K562 (cell line): Measurements from ENCODE around the gene PXN. TPM values are rescaled to one million over a fixed set of nuclear protein-coding genes. Genes with fewer than 3 reads are reported as not detected.

Source experiments
- ARID3A ChIP-seq: IDR thresholded peaks from 2 replicates; pipeline ENCODE4 v1.6.1; 2012; ENCODE audit warnings: low read depth, low read length, improper control_type of control experiment, borderline replicate concordance
- CREB3L1 ChIP-seq: fragments of 450-650 bp; IDR thresholded peaks from 2 replicates; pipeline ENCODE4 v1.6.1; 2014; ENCODE audit warnings: low read depth, mild to moderate bottlenecking, moderate library complexity, borderline replicate concordance
- FOXA3 ChIP-seq, 2 experiments: fragments of 450-650 bp in 1 of 2; sonication (generic) in 1 of 2; formaldehyde crosslinking; IDR thresholded peaks in 1 of 2; conservative IDR thresholded peaks in 1 of 2; 2 replicates each; pipeline versions ENCODE4 v1.4.0 to v1.8.0; 2020 to 2022; ENCODE audit warnings: mild to moderate bottlenecking in 2 of 2, missing genetic modification reagents in 1 of 2
- NEUROD1 ChIP-seq: fragments of 150-350 bp; IDR thresholded peaks from 2 replicates; pipeline ENCODE4 v1.6.1; 2014; ENCODE audit warnings: borderline replicate concordance, low read length, low read depth; ENCODE audit not compliant: partially characterized antibody
- NFIC ChIP-seq: fragments of 450-650 bp; IDR thresholded peaks from 2 replicates; pipeline ENCODE4 v1.6.1; 2017; ENCODE audit warnings: mild to moderate bottlenecking, inconsistent platforms
- NKRF ChIP-seq: fragments of 450-650 bp; IDR thresholded peaks from 2 replicates; pipeline ENCODE4 v1.6.1; 2016; ENCODE audit warnings: borderline replicate concordance
- NONO ChIP-seq, 2 experiments: fragments of 200-400 bp in 1 of 2; fragments of 450-650 bp in 1 of 2; formaldehyde crosslinking in 1 of 2; IDR thresholded peaks; 2 replicates each; pipeline ENCODE4 v1.6.1; 2017; ENCODE audit warnings: low read depth in 2 of 2, mild to moderate bottlenecking in 2 of 2, moderate library complexity in 2 of 2, low read length in 1 of 2
- NR1H2 ChIP-seq: sonication (generic); formaldehyde crosslinking; IDR thresholded peaks from 2 replicates; pipeline ENCODE4 v1.4.0; 2020; ENCODE audit warnings: mild to moderate bottlenecking, missing genetic modification reagents
- POLR2AphosphoS2 ChIP-seq: IDR thresholded peaks from 2 replicates; pipeline ENCODE4 v1.6.1; 2012; ENCODE audit warnings: low read length, improper control_type of control experiment
- SMARCA4 ChIP-seq: fragments of 450-650 bp; IDR thresholded peaks from 2 replicates; pipeline ENCODE4 v1.6.1; 2016
- SMARCA5 ChIP-seq: fragments of 450-650 bp; IDR thresholded peaks from 2 replicates; pipeline ENCODE4 v1.6.1; 2016
- TOE1 ChIP-seq, 2 experiments: fragments of 450-650 bp in 1 of 2; sonication (generic) in 1 of 2; formaldehyde crosslinking in 1 of 2; IDR thresholded peaks; 2 replicates each; pipeline versions ENCODE4 v1.7.1 to v1.8.0; 2016 to 2022; ENCODE audit warnings: borderline replicate concordance in 2 of 2, mild to moderate bottlenecking in 2 of 2, antibody characterized with exemption in 1 of 2, inconsistent platforms in 1 of 2, low read depth in 1 of 2, missing genetic modification reagents in 1 of 2, moderate library complexity in 1 of 2
- TSHZ1 ChIP-seq: fragments of 250-450 bp; sonication (Bioruptor Pico); IDR thresholded peaks from 2 replicates; pipeline ENCODE4 v1.4.0; 2020; ENCODE audit warnings: mild to moderate bottlenecking, moderate library complexity
- USF1 ChIP-seq: sonication (generic); formaldehyde crosslinking; IDR thresholded peaks from 2 replicates; pipeline ENCODE4 v1.9.0; 2022; ENCODE audit warnings: mild to moderate bottlenecking, missing genetic modification reagents
- ZNF668 ChIP-seq: fragments of 250-450 bp; sonication (Bioruptor Pico); IDR thresholded peaks from 2 replicates; pipeline ENCODE4 v1.8.0; 2022; ENCODE audit warnings: mild to moderate bottlenecking, inconsistent platforms
- ZNF764 ChIP-seq: fragments of 250-450 bp; sonication (Bioruptor Pico); IDR thresholded peaks from 2 replicates; pipeline ENCODE4 v1.4.0; 2020; ENCODE audit warnings: low read depth, mild to moderate bottlenecking, moderate library complexity
- polyA plus RNA-seq, 8 experiments: library from polyadenylated mRNA; depleted of rRNA in 4 of 8; stranded (reverse) in 5 of 8; unstranded in 3 of 8; fragments of >200 nt; fragmentation: Nextera tagmentation in 2 of 8; fragmentation: Illumina TruSeq in 1 of 8; extraction: Ambion mirVana in 2 of 8; extraction: Trizol in 1 of 8; gene quantifications; 2 replicates each; pipeline versions ENCODE4 v1.2.1 to v1.2.3, GENCODE V29; 2011 to 2014; ENCODE audit warnings: inconsistent platforms in 1 of 8, missing spikeins in 1 of 8
- total RNA-seq, 7 experiments: library from RNA; depleted of rRNA in 6 of 7; stranded (reverse); fragments of >200 nt in 6 of 7; fragmentation: Illumina TruSeq in 2 of 7; extraction: Trizol in 2 of 7; gene quantifications; 2 replicates each; pipeline versions ENCODE4 v1.2.1 to v1.2.3, GENCODE V29; 2011 to 2021; ENCODE audit warnings: low replicate concordance in 1 of 7

Gene PXN
- total and polyA plus RNA-seq, 9 of the 15 experiments (the other 6 are each of a cell fraction or from before 2014, with no cell fraction given): 4.0 to 74.1 (median 18.6) TPM

- TF ChIP-seq ARID3A: peak; percentile 97
- TF ChIP-seq ZNF668 (CRISPR knock-in tag): no peak
- TF ChIP-seq SMARCA4: peak; percentile 23; the same call in 1 of the 2 replicates
- no peak for TF ChIP-seq ZNF764
- TF ChIP-seq SMARCA5: peak; percentile 9; the same call in 1 of the 2 replicates
- TF ChIP-seq USF1 (CRISPR knock-in tag): no peak
- TF ChIP-seq NEUROD1: no peak
- TF ChIP-seq POLR2AphosphoS2: no peak
- TF ChIP-seq NONO (IDR thresholded peaks at IDR 0.05; ENCODE audit: low read depth in 2 of 2, low read length in 1 of 2): peak in 1 of 2 experiments; percentile 98; a peak in 2 of 4 replicates
- peak; percentile 99 for TF ChIP-seq FOXA3 (CRISPR knock-in tag; conservative IDR thresholded peaks at IDR 0.05 in 1 of 2, IDR thresholded peaks at IDR 0.05 in 1 of 2)
- peak; percentile 97 for TF ChIP-seq TOE1 (IDR thresholded peaks at IDR 0.05; ENCODE audit: borderline replicate concordance)
- TF ChIP-seq TOE1 (CRISPR knock-in tag; IDR thresholded peaks at IDR 0.05; ENCODE audit: borderline replicate concordance, low read depth): no peak
- TF ChIP-seq NR1H2 (CRISPR knock-in tag): 0 out of 2 replicates have a peak, but pooled peaks have one; percentile 29
- TF ChIP-seq NFIC: peak; percentile 40; the same call in 1 of the 2 replicates
- peak; percentile 91 for TF ChIP-seq NKRF
- TF ChIP-seq TSHZ1 (CRISPR knock-in tag): no peak
- TF ChIP-seq CREB3L1: peak; percentile 89
Measured at GRCh38 chr12:120301962-120302815, 36.7 kb upstream of the PXN start, which contains the start of gene SIRT4 (continued).
